Keratinocyte (primary cell): ENCODE data around the gene KRT3.

Experiments used
- EZH2 ChIP-seq: IDR thresholded peaks from one replicate; pipeline ENCODE4 v1.6.1; 2012; ENCODE audit warnings: inconsistent platforms, mild to moderate bottlenecking, low read length, moderate library complexity
- TF ChIP-seq, protein P1 (sequence below), 3 experiments: IDR thresholded peaks in 1 of 3; conservative IDR thresholded peaks in 1 of 3; optimal IDR thresholded peaks in 1 of 3; 2 replicates in 2 of 3; 3 replicates in 1 of 3; pipeline versions ENCODE3 to v1.5.1; 2011; ENCODE audit warnings: low read length in 3 of 3, mild to moderate bottlenecking in 3 of 3, moderate library complexity in 2 of 3, control low read depth in 1 of 3, inconsistent platforms in 1 of 3; ENCODE audit not compliant: insufficient read depth in 2 of 3; ENCODE audit errors: extremely low read depth in 1 of 3

- TF ChIP-seq, protein P1, sequence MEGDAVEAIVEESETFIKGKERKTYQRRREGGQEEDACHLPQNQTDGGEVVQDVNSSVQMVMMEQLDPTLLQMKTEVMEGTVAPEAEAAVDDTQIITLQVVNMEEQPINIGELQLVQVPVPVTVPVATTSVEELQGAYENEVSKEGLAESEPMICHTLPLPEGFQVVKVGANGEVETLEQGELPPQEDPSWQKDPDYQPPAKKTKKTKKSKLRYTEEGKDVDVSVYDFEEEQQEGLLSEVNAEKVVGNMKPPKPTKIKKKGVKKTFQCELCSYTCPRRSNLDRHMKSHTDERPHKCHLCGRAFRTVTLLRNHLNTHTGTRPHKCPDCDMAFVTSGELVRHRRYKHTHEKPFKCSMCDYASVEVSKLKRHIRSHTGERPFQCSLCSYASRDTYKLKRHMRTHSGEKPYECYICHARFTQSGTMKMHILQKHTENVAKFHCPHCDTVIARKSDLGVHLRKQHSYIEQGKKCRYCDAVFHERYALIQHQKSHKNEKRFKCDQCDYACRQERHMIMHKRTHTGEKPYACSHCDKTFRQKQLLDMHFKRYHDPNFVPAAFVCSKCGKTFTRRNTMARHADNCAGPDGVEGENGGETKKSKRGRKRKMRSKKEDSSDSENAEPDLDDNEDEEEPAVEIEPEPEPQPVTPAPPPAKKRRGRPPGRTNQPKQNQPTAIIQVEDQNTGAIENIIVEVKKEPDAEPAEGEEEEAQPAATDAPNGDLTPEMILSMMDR (optimal IDR thresholded peaks at IDR 0.05 in 1 of 3, IDR thresholded peaks at IDR 0.05 in 1 of 3, conservative IDR thresholded peaks at IDR 0.05 in 1 of 3; ENCODE audit: extremely low read depth in 1 of 3, insufficient read depth in 2 of 3, low read length in 3 of 3), result no peak
- TF ChIP-seq EZH2, result no peak
These were observed 5.3 kb downstream of the KRT3 start for GRCh38 chr12:52790427-52791270.
